GM19025 (cell line): ENCODE data around the gene MKI67.

Source experiments
- ATAC-seq: cut with Tn5 transposase; IDR thresholded peaks from one replicate; pipeline ENCODE4 v1.9.1; 2021; ENCODE audit warnings: mild to moderate bottlenecking, low read depth, moderate library complexity; ENCODE audit not compliant: unreplicated experiment

The MKI67 gene

GRCh38 chr10:128084991-128085390, 41.2 kb downstream of the MKI67 start:
- ATAC-seq = no peak

GRCh38 chr10:128084364-128084763, 41.9 kb downstream of the MKI67 start:
- no peak for ATAC-seq

- no peak for ATAC-seq
Observed at GRCh38 chr10:128083191-128083895, 42.9 kb downstream of the MKI67 start.

- ATAC-seq = no peak
Observed at GRCh38 chr10:128081720-128082119, 44.5 kb downstream of the MKI67 start.

- no peak for ATAC-seq
Observed at GRCh38 chr10:128081222-128081621, 45.0 kb downstream of the MKI67 start.

- no peak for ATAC-seq
Observed at GRCh38 chr10:128080641-128081040, 45.6 kb downstream of the MKI67 start.

- ATAC-seq = no peak
Observed at GRCh38 chr10:128080231-128080630, 46.0 kb downstream of the MKI67 start.

- peak; percentile 57 for ATAC-seq
Observed at GRCh38 chr10:128078136-128078969, 47.9 kb downstream of the MKI67 start.

GRCh38 chr10:128077155-128077875, 48.9 kb downstream of the MKI67 start:
- no peak for ATAC-seq

GRCh38 chr10:128074589-128074988, 51.6 kb downstream of the MKI67 start:
- ATAC-seq = no peak

- ATAC-seq = no peak
Observed at GRCh38 chr10:128073890-128074289, 52.3 kb downstream of the MKI67 start.

GRCh38 chr10:128072941-128073645, 53.1 kb downstream of the MKI67 start:
- ATAC-seq = no peak

- no peak for ATAC-seq
Observed at GRCh38 chr10:128072046-128072445, 54.2 kb downstream of the MKI67 start.

- ATAC-seq = no peak
Observed at GRCh38 chr10:128071417-128071782, 54.8 kb downstream of the MKI67 start.

GRCh38 chr10:128070721-128071416, 55.4 kb downstream of the MKI67 start:
- ATAC-seq = no peak

GRCh38 chr10:128070161-128070560, 56.1 kb downstream of the MKI67 start:
- no peak for ATAC-seq

GRCh38 chr10:128069351-128070051, 56.7 kb downstream of the MKI67 start:
- peak; percentile 26 for ATAC-seq

- ATAC-seq = no peak
Observed at GRCh38 chr10:128068398-128069285, 57.6 kb downstream of the MKI67 start.
